ENCODE measurements around the gene EIF2AK3.

Gene EIF2AK3

GRCh38 chr2:88575630-88576029 is 51.6 kb downstream of the EIF2AK3 start:
- Histone ChIP-seq H3F3A (ENCODE audit: insufficient read depth, low read length) (no peaks in the 10 kb centered on the region), H3K9ac (ENCODE audit: low read length) (no peak overlapping the region), H3K4me2 (ENCODE audit: low read length) (no peak overlapping the region), H3K27me3 (ENCODE audit: insufficient read depth, low read length) (no peaks in the 10 kb centered on the region), H4K20me1 (ENCODE audit: insufficient read depth, low read length) (no peaks in the 10 kb centered on the region), H2AFZ (ENCODE audit: low read length) (no peak overlapping the region), H3K4me1 (ENCODE audit: insufficient read depth, low read length, severe bottlenecking) (no peaks in the 10 kb centered on the region), H3K27ac (ENCODE audit: low read depth, low read length, poor library complexity, severe bottlenecking) (no peak overlapping the region), H3K9me3 (ENCODE audit: low read length) (no peaks in the 10 kb centered on the region), H3K79me2 (ENCODE audit: insufficient read depth, low read length) (no peaks in the 10 kb centered on the region), H3K9me2 (ENCODE audit: low read depth, low read length) (no peaks in the 10 kb centered on the region), H3K4me3 (ENCODE audit: low read depth, low read length, poor library complexity, severe bottlenecking) (no peak overlapping the region), H3K36me3 (ENCODE audit: insufficient read depth, low read length) (peaks cover 77% of the 10 kb centered on the region)
- no peak for TF ChIP-seq EZH2 (IDR thresholded peaks at IDR 0.05; ENCODE audit: borderline replicate concordance, low read length)
- TF ChIP-seq CTCF (IDR thresholded peaks at IDR 0.05; ENCODE audit: low read length): no peak

DNA sequence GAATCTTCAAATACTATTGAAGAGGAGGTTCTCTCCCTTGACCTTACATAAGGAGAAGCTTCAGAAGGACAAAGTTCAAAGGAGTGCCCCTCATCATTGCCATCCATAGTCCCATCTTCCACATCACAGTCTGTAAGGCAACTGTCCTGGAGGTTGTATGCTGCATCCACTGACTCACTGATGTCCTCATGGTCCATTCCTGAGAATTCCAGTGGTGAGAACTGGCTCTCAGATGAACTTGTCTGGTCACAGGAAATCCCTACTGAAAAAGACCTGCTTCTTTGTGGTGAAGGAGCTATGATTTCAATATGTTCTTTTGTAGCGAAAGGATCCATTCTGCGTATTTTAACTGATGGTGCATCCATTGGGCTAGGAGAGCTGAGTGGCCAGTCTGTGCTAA is 52.2 kb downstream of the EIF2AK3 start:
- Histone ChIP-seq H3K27me3 (ENCODE audit: insufficient read depth, low read length) (no peaks in the 10 kb centered on the region), H2AFZ (ENCODE audit: low read length) (no peak overlapping the region), H4K20me1 (ENCODE audit: insufficient read depth, low read length) (no peaks in the 10 kb centered on the region), H3K79me2 (ENCODE audit: insufficient read depth, low read length) (no peaks in the 10 kb centered on the region), H3K27ac (ENCODE audit: low read depth, low read length, poor library complexity, severe bottlenecking) (no peak overlapping the region), H3K4me3 (ENCODE audit: low read depth, low read length, poor library complexity, severe bottlenecking) (no peak overlapping the region), H3F3A (ENCODE audit: insufficient read depth, low read length) (no peaks in the 10 kb centered on the region), H3K4me1 (ENCODE audit: insufficient read depth, low read length, severe bottlenecking) (no peaks in the 10 kb centered on the region), H3K36me3 (ENCODE audit: insufficient read depth, low read length) (peaks cover 77% of the 10 kb centered on the region), H3K4me2 (ENCODE audit: low read length) (no peak overlapping the region), H3K9me2 (ENCODE audit: low read depth, low read length) (no peaks in the 10 kb centered on the region), H3K9me3 (ENCODE audit: low read length) (no peaks in the 10 kb centered on the region), H3K9ac (ENCODE audit: low read length) (no peak overlapping the region)
- TF ChIP-seq CTCF (IDR thresholded peaks at IDR 0.05; ENCODE audit: low read length): no peak
- TF ChIP-seq EZH2 (IDR thresholded peaks at IDR 0.05; ENCODE audit: borderline replicate concordance, low read length): no peak

DNA sequence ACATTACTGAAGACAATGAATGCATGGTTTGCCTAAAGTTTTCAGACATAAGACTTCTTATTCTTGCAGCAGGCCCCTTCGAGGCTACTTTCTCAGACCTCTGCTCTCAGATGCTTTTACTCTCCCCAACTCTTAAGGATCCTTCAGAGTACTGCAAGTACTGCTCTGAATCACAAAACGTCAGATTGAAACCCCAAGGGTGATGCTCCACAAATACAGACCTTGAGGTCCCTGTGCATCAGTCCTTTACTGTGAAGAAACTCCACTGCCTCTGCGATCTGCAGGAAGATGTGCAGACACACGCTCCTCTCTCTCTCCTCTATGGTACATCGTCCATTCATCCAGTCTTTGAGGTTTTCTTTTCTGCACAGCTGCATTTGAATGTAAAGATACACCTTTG is 52.8 kb downstream of the EIF2AK3 start:
- H3K4me3 ChIP-seq (ENCODE audit: low read depth, low read length, poor library complexity, severe bottlenecking): no peak overlapping the region
- H3K9me3 ChIP-seq (ENCODE audit: low read length): no peaks in the 10 kb centered on the region
- peaks cover 76% of the 10 kb centered on the region for H3K36me3 ChIP-seq (ENCODE audit: insufficient read depth, low read length)
- H3K4me1 ChIP-seq (ENCODE audit: insufficient read depth, low read length, severe bottlenecking): no peaks in the 10 kb centered on the region
- no peaks in the 10 kb centered on the region for H3K79me2 ChIP-seq (ENCODE audit: insufficient read depth, low read length)
- H4K20me1 ChIP-seq (ENCODE audit: insufficient read depth, low read length): no peaks in the 10 kb centered on the region
- no peaks in the 10 kb centered on the region for H3F3A ChIP-seq (ENCODE audit: insufficient read depth, low read length)
- TF ChIP-seq EZH2 (IDR thresholded peaks at IDR 0.05; ENCODE audit: borderline replicate concordance, low read length) (no peak), CTCF (IDR thresholded peaks at IDR 0.05; ENCODE audit: low read length) (no peak)
- H3K9me2 ChIP-seq (ENCODE audit: low read depth, low read length): no peaks in the 10 kb centered on the region
- H2AFZ ChIP-seq (ENCODE audit: low read length): no peak overlapping the region
- no peak overlapping the region for H3K27ac ChIP-seq (ENCODE audit: low read depth, low read length, poor library complexity, severe bottlenecking)
- no peak overlapping the region for H3K9ac ChIP-seq (ENCODE audit: low read length)
- no peak overlapping the region for H3K4me2 ChIP-seq (ENCODE audit: low read length)
- no peaks in the 10 kb centered on the region for H3K27me3 ChIP-seq (ENCODE audit: insufficient read depth, low read length)

Data from OCI-LY1 (cell line).